ENCODE results near the gene ATP5F1E.

DNA sequence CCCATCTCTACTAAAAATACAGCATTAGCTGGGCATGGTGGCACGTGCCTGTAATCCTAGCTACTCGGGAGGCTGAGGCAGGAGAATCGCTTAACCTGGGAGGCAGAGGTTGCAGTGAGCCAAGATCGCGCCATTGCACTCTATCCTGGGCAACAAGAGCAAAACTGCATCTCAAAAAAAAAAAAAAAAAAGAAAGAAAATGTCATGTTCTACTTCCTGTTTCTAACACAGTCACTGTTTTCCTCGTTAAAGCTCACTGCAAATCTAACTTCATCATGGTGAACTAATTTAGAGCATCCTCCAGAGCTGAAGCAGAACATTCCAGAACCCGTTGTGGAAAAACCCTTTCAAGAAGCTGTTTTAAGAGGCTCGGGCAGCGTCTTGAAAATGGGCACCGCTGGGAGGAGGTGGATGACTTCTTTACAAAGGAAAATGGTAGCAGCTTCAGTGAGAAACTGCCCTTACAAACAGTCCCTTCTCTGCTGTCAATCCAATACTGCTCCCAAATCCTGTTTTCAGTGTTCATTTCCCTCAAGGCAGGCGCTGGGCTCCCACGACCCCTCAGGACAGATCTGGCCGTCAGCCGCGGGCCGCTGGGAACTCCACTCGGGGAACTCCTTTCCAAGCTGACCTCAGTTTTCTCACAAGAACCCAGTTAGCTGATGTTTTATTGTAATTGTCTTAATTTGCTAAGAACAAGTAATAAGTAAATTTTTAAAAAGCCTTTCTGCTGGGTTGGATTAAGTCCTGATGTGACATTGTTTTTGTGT is 37.6 kb downstream of the ATP5F1E start:
- TF ChIP-seq, protein P1, sequence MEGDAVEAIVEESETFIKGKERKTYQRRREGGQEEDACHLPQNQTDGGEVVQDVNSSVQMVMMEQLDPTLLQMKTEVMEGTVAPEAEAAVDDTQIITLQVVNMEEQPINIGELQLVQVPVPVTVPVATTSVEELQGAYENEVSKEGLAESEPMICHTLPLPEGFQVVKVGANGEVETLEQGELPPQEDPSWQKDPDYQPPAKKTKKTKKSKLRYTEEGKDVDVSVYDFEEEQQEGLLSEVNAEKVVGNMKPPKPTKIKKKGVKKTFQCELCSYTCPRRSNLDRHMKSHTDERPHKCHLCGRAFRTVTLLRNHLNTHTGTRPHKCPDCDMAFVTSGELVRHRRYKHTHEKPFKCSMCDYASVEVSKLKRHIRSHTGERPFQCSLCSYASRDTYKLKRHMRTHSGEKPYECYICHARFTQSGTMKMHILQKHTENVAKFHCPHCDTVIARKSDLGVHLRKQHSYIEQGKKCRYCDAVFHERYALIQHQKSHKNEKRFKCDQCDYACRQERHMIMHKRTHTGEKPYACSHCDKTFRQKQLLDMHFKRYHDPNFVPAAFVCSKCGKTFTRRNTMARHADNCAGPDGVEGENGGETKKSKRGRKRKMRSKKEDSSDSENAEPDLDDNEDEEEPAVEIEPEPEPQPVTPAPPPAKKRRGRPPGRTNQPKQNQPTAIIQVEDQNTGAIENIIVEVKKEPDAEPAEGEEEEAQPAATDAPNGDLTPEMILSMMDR (IDR thresholded peaks at IDR 0.05; ENCODE audit: low read length): no peak
- no peak for TF ChIP-seq EZH2 (IDR thresholded peaks at IDR 0.05; ENCODE audit: borderline replicate concordance, low read length)
